Measurements from ENCODE around the gene KIRREL3.
"Not testable (repeated sequence)": the region's sequence is repeated elsewhere in the genome, so short reads cannot be mapped to it uniquely, and the experiment has no call there.

KIRREL3 gene

GRCh38 chr11:126375726-126376125 is 624.8 kb downstream of the KIRREL3 start:
- DNase-seq (ENCODE audit: low spot score), result no peak

- not testable (repeated sequence) for DNase-seq (ENCODE audit: low spot score)
Measured at GRCh38 chr11:126374562-126375300, 625.8 kb downstream of the KIRREL3 start.

GRCh38 chr11:126373389-126374066 is 627.0 kb downstream of the KIRREL3 start:
- DNase-seq (ENCODE audit: low spot score), result not testable (repeated sequence)
